Breast epithelium (tissue), 4 donors: ENCODE measurements around the gene CTNNBIP1. TPM values are rescaled to one million over a fixed set of nuclear protein-coding genes. Genes with fewer than 3 reads are reported as not detected.

Source experiments
- DNase-seq, 2 donors: peaks; one replicate each; pipeline ENCODE4 v3.0.0-alpha.2; 2019; ENCODE audit warnings: low spot score in 2 of 2
- H3K27ac ChIP-seq, 2 donors: fragments of 200-600 bp; sonication (generic) in 1 of 2; one replicate each; pipeline ENCODE4 v1.5.1; 2016 to 2019; ENCODE audit warnings: mild to moderate bottlenecking in 1 of 2
- H3K27me3 ChIP-seq, 2 donors: fragments of 200-600 bp; sonication (generic) in 1 of 2; one replicate each; pipeline versions ENCODE4 v1.5.1 to v1.6.0; 2017 to 2019; ENCODE audit warnings: control low read depth in 1 of 2, mild to moderate bottlenecking in 1 of 2
- H3K36me3 ChIP-seq: fragments of 200-600 bp; one replicate; pipeline ENCODE4 v1.5.1; 2019
- H3K4me1 ChIP-seq, 2 donors: fragments of 200-600 bp; sonication (generic); one replicate each; pipeline ENCODE4 v1.5.1; 2016 to 2019; ENCODE audit warnings: control low read depth in 1 of 2
- H3K4me3 ChIP-seq, 3 donors: fragments of 200-600 bp; sonication (generic); 1 replicate in 2 of 3; 2 replicates in 1 of 3; pipeline ENCODE4 v1.5.1; 2016 to 2019; ENCODE audit warnings: mild to moderate bottlenecking in 3 of 3, moderate library complexity in 2 of 3
- H3K9me3 ChIP-seq, 2 donors: fragments of 200-600 bp; sonication (generic) in 1 of 2; one replicate each; pipeline ENCODE4 v1.5.1; 2016 to 2019; ENCODE audit warnings: control low read depth in 1 of 2
- CTCF ChIP-seq, 3 donors: fragments of 450-650 bp; IDR thresholded peaks; one replicate each; pipeline ENCODE4 v1.5.1; 2016 to 2017; ENCODE audit warnings: antibody characterized with exemption in 3 of 3, mild to moderate bottlenecking in 3 of 3, moderate library complexity in 3 of 3
- POLR2A ChIP-seq: fragments of 450-650 bp; IDR thresholded peaks from one replicate; pipeline ENCODE4 v1.6.1; 2016; ENCODE audit warnings: antibody characterized with exemption, mild to moderate bottlenecking, moderate library complexity
- POLR2AphosphoS5 ChIP-seq, 3 donors: sonication (generic); formaldehyde crosslinking; IDR thresholded peaks; one replicate each; pipeline ENCODE4 v1.6.1; 2017; ENCODE audit warnings: antibody characterized with exemption in 3 of 3
- intact Hi-C: fragments of 100-400 bp; cut with DNase I; formaldehyde crosslinking; loops from one replicate; pipeline ENCODE4 v1.15.1; 2023; ENCODE audit warnings: low total_unique reads
- total RNA-seq, 3 donors: library from RNA; depleted of rRNA; stranded (reverse); fragments of >200 nt; gene quantifications; one replicate each; pipeline ENCODE4 v1.1.0, GENCODE V29; 2016

Gene CTNNBIP1
- total RNA-seq, 3 donors from 2014 or later: 25.9 to 37.9 (median 29.5) TPM

- H3K27me3 ChIP-seq: no peaks in the 10 kb centered on the region
- no peak overlapping the region for H3K27ac ChIP-seq
- H3K36me3 ChIP-seq: no peaks in the 10 kb centered on the region
- intact Hi-C loops: loop anchor here (10.0 kb wide), 1 partner anchor 83 kb away; no protein-coding TSS in a partner anchor
- no peak for DNase-seq
- peaks cover 0 to 7% of the 10 kb centered on the region in 2 donors for H3K4me1 ChIP-seq
- TF ChIP-seq POLR2A: no peak
- no peak for TF ChIP-seq POLR2AphosphoS5 (IDR thresholded peaks at IDR 0.05)
- no peak for TF ChIP-seq CTCF (IDR thresholded peaks at IDR 0.05)
- no peak overlapping the region for H3K4me3 ChIP-seq
- no peaks in the 10 kb centered on the region for H3K9me3 ChIP-seq
Measured at GRCh38 chr1:9868244-9868590, 41.9 kb downstream of the CTNNBIP1 start.

GRCh38 chr1:9867408-9868243, 42.4 kb downstream of the CTNNBIP1 start:
- intact Hi-C loops: loop anchor here (10.0 kb wide), 1 partner anchor 83 kb away; no protein-coding TSS in a partner anchor
- no peaks in the 10 kb centered on the region for H3K27me3 ChIP-seq
- no peak overlapping the region for H3K27ac ChIP-seq
- TF ChIP-seq CTCF (IDR thresholded peaks at IDR 0.05) (peak; percentile 80 to 95 (median 92)), POLR2AphosphoS5 (IDR thresholded peaks at IDR 0.05) (peak in 1 of 3 donors; percentile 35), POLR2A (no peak)
- H3K4me3 ChIP-seq: no peak overlapping the region
- no peaks in the 10 kb centered on the region for H3K36me3 ChIP-seq
- peaks cover 0 to 11% of the 10 kb centered on the region in 2 donors for H3K4me1 ChIP-seq
- DNase-seq: peak; percentile 77 to 82
- H3K9me3 ChIP-seq: no peaks in the 10 kb centered on the region

GRCh38 chr1:9866836-9867235, 43.2 kb downstream of the CTNNBIP1 start:
- no peak for TF ChIP-seq CTCF (IDR thresholded peaks at IDR 0.05)
- TF ChIP-seq POLR2AphosphoS5 (IDR thresholded peaks at IDR 0.05): no peak
- no peak for TF ChIP-seq POLR2A
- peaks cover 0 to 11% of the 10 kb centered on the region in 2 donors for H3K4me1 ChIP-seq
- no peaks in the 10 kb centered on the region for H3K9me3 ChIP-seq
- intact Hi-C loops: loop anchor here (10.0 kb wide), 1 partner anchor 82 kb away; no protein-coding TSS in a partner anchor
- no peak overlapping the region for H3K4me3 ChIP-seq
- H3K36me3 ChIP-seq: no peaks in the 10 kb centered on the region
- H3K27ac ChIP-seq: no peak overlapping the region
- no peaks in the 10 kb centered on the region for H3K27me3 ChIP-seq
- no peak for DNase-seq

GRCh38 chr1:9865724-9866123, 44.3 kb downstream of the CTNNBIP1 start:
- H3K27me3 ChIP-seq: no peaks in the 10 kb centered on the region
- H3K36me3 ChIP-seq: no peaks in the 10 kb centered on the region
- no peak for DNase-seq
- TF ChIP-seq POLR2A (no peak), POLR2AphosphoS5 (IDR thresholded peaks at IDR 0.05) (no peak), CTCF (IDR thresholded peaks at IDR 0.05) (no peak)
- no peaks in the 10 kb centered on the region for H3K9me3 ChIP-seq
- no peak overlapping the region for H3K4me3 ChIP-seq
- no peak overlapping the region for H3K27ac ChIP-seq
- peaks cover 0 to 11% of the 10 kb centered on the region in 2 donors for H3K4me1 ChIP-seq
- intact Hi-C loops: loop anchor here (10.0 kb wide), 1 partner anchor 81 kb away; no protein-coding TSS in a partner anchor

- Histone ChIP-seq H3K36me3 (no peaks in the 10 kb centered on the region), H3K27ac (peak overlapping the region; percentile 71 to 82), H3K27me3 (no peaks in the 10 kb centered on the region), H3K4me3 (no peak overlapping the region), H3K9me3 (no peaks in the 10 kb centered on the region), H3K4me1 (peaks cover 0 to 11% of the 10 kb centered on the region in 2 donors)
- TF ChIP-seq POLR2AphosphoS5 (IDR thresholded peaks at IDR 0.05) (no peak), POLR2A (no peak), CTCF (IDR thresholded peaks at IDR 0.05) (no peak)
- intact Hi-C loops: loop anchor here (10.0 kb wide), 1 partner anchor 79 kb away; no protein-coding TSS in a partner anchor
- DNase-seq: no peak
Measured at GRCh38 chr1:9863371-9863770, 46.7 kb downstream of the CTNNBIP1 start.
